Skeletal muscle cell (primary cell): ENCODE results near the gene SRGAP2.
"Not testable (repeated sequence)": the region's sequence is repeated elsewhere in the genome, so short reads cannot be mapped to it uniquely, and the experiment has no call there.

ENCODE experiments used
- DNase-seq: peaks from one replicate; pipeline ENCODE4 v3.0.0-alpha.2; 2010; ENCODE audit warnings: low read depth
- H3K4me3 ChIP-seq: 2 replicates; pipeline ENCODE4 v1.5.1; 2011; ENCODE audit warnings: low read depth, mild to moderate bottlenecking, control low read depth, low read length, moderate library complexity

The SRGAP2 gene

GRCh38 chr1:206240288-206240687 is 36.9 kb downstream of the SRGAP2 start:
- H3K4me3 ChIP-seq: not testable (repeated sequence)
- DNase-seq: peak; percentile 7

DNA sequence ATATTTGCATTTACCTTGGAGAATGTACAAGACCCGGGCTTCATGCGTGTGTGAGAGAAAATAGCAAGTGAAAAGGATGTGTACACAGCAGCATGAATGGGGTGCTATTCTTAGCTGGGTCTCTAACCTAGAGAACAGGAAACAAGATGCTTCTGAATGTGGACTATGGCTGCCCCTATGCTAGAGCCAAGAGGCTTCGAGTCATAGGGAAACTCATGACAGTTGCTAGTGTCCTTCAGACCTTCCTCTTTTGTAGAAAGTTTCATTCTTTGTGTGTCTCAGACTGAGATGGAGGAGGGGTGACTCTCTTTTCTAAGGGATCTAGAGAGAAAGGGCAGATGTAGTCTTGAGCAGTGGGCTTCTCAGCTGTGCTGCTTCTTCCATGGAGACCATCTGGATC is 40.0 kb downstream of the SRGAP2 start:
- DNase-seq, H3K4me3 ChIP-seq: not testable (repeated sequence)

DNA sequence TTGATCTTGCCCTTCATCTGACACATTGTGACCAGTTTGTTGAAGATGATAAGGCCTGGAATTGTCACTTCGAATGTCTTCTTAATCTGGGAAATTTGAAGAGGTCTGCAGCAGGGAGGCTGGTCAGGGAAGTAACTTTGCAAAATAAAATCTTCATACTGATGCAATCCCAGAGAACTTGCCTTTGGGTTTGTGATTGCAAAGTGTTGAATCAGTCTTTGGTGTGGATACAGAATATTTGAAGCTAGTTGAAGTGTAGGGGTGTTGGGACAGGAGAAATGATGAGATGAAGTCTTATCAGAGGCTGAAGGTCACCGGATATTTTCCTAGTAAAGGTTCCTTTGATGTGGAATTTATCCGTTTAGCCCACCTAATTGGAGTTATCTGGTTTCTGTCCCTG is 42.1 kb downstream of the SRGAP2 start:
- not testable (repeated sequence) for DNase-seq

GRCh38 chr1:206246129-206246886 is 43.0 kb downstream of the SRGAP2 start:
- not testable (repeated sequence) for H3K4me3 ChIP-seq

More for the DNA sequence above, 42.1 kb downstream of the SRGAP2 start:
- not testable (repeated sequence) for H3K4me3 ChIP-seq

DNA sequence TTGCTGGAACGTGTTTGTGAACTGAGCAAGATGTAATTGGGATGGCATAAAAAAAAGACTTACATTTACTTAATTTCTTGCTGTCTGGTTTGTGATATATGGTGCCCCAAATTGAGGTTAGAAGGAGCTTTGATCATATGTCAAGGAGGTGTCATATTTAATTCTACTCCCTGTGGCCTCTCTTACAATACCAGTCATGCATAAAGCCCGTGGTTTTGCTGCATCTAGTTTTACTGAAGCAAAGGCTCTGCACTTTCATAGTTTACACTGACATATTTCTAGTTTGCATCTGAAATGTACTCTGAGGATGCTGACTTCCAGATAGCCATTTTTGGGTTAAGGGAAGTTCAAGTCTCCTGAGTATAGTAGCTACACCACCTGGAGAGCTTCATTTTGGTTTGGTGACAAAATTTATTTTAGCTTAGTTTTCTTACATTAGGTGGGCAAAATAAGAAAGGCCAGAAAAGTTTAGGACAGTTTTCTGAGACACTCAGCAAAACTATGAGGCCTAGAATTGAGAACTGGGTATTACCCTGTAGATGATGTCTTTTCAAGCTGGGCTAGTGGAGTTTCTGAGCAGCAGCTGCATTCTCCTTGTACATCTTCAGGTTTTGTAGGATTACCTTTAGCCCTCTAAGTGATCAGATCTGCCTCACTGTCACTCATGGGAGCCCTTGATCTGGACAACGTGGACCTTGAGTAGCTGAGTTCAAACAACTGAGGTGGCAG is 47.8 kb downstream of the SRGAP2 start:
- not testable (repeated sequence) for DNase-seq, H3K4me3 ChIP-seq

More at GRCh38 chr1:206246129-206246886, 43.0 kb downstream of the SRGAP2 start:
- DNase-seq: not testable (repeated sequence)

DNA sequence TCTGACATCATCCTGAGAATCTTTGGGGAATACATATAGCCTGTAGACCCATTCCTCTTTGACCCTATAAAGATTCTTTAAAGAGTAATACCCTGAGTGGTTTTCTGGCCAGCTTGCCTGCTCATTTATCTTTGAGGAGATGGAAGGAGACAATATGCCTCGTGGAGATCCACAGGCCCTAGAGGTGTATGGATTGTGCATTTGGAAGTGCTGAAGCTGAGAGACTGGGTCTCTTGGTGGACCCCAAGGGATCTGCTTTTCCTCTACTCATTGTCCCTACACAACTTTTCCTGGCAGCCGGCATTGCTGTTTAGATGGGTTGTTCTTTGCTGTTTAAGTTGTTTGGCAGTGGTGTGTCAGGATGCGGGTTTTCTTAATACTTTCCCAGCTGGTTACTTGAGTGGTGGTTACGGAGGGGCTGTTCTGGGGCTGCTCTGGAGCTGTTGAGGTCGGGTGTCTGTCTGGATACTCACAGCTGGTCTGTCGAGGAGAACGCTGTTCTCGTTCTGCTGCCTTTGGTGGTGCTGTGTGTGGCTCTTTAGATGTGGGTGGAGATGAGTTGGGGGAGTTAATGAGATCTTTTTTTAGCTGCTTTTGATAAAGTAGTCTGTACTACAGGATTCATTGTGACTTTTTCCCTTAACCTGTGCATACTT is 49.5 kb downstream of the SRGAP2 start:
- H3K4me3 ChIP-seq: not testable (repeated sequence)
- DNase-seq: peak; percentile 36
